ENCODE data around the gene TNKS2.
A peak's percentile ranks its signal among the peaks of the same experiment; 100 is the strongest.
"Not testable (repeated sequence)": the region's sequence is repeated elsewhere in the genome, so short reads cannot be mapped to it uniquely, and the experiment has no call there.

Gene TNKS2

GRCh38 chr10:91797874-91798648 is at the start of gene TNKS2:
TSS of gene TNKS2 (plus strand) at chr10:91798426. CDS start at chr10:91798691, 265 bp downstream.
- DNase-seq (ENCODE audit: extremely low read depth in 1 of 2, low read depth in 1 of 2) = peak; percentile 89 to 90

DNA sequence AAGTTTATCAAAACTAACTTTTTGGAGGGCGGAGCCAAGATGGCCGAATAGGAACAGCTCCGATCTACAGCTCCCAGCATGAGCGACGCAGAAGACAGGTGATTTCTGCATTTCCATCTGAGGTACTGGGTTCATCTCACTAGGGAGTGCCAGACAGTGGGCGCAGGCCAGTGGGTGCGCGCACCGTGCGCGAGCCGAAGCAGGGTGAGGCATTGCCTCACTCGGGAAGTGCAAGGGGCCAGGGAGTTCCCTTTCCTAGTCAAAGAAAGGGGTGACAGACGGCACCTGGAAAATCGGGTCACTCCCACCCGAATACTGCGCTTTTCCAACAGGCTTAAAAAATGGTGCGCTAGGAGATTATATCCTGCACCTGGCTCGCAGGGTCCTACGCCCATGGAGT is 48.6 kb upstream of the TNKS2 start:
- not testable (repeated sequence) for DNase-seq (ENCODE audit: extremely low read depth in 1 of 2, low read depth in 1 of 2)

GRCh38 chr10:91756286-91756685 is 41.9 kb upstream of the TNKS2 start:
- DNase-seq (ENCODE audit: extremely low read depth in 1 of 2, low read depth in 1 of 2) = no peak

DNA sequence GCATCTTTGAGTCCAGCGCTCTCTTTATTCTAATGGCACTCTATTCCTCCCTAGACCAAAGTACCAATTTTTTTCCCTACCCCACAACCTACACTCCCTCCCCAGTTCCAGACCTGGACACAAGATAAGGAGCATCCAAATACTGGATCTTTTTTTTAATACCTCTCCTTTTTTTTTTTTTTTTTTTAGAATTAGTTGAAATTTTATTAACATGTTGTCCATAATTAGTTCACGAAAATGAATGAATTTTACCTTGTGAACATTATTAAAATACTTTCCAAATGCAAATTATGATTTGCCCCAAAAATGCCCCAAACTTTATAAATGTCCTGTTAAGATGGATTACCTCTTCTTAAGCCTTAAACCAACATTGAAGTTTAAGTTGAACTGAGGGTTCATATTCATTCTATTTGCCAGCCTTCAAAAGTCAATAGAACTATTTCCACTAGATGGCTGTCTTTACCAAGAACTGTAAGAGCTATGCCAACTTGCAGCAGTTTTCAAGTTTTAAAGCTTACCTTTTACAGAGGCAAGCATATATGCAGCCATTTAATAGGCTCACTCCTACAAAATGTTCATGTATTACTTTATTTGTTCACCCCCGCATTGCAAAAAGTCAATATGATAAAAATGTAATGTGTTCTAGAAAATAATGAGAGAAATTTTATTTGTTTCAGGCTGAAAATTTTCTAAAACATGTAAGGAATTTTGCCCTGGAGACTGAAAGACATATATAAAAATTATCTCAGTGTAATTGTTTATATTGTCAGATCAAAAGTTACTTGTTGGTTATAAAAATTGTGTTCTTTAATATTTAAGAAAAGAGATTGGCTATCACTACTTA is 39.7 kb upstream of the TNKS2 start:
- no peak for DNase-seq (ENCODE audit: extremely low read depth in 1 of 2, low read depth in 1 of 2)

DNA sequence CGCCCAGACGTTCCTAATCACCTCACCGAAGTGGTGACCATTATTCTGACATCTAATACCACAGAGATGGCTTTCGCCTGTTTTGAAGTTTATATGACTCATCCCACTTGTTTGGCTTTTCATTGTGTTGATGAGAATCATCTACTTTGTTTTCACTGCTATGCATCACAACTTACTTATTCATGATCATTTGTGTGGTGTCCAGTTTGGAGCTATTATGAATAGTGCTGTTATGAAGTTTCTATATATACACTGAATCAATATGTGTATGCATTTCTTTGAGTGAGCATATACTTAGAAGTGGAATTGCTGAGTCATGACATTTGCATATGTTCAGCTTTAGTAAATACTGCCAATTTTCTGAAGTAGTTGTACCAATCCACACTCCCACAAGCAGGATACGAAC is 38.6 kb upstream of the TNKS2 start:
- DNase-seq (ENCODE audit: extremely low read depth in 1 of 2, low read depth in 1 of 2) = no peak

DNA sequence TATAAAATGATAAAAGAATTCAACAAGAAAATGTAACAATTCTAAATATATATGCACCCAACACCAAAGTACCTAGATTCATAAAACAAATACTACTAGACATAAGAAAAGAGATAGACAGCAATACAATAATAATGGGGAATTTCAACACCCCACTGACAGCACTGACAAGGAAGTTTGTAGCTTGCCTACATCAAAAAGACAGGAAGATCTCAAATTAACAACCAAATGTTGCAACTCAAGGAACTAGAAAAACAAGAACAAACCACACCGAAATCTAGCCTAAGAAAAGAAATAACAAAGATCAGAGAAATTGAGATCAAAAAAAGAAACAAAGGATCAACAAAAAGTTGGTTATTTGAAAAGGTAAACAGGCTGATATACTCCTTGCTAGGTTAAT is 36.5 kb upstream of the TNKS2 start:
- DNase-seq (ENCODE audit: extremely low read depth in 1 of 2, low read depth in 1 of 2) = no peak

GRCh38 chr10:91762878-91763277 is 35.3 kb upstream of the TNKS2 start:
- no peak for DNase-seq (ENCODE audit: extremely low read depth in 1 of 2, low read depth in 1 of 2)

GRCh38 chr10:91766676-91767075 is 31.6 kb upstream of the TNKS2 start:
- DNase-seq (ENCODE audit: extremely low read depth in 1 of 2, low read depth in 1 of 2) = no peak

DNA sequence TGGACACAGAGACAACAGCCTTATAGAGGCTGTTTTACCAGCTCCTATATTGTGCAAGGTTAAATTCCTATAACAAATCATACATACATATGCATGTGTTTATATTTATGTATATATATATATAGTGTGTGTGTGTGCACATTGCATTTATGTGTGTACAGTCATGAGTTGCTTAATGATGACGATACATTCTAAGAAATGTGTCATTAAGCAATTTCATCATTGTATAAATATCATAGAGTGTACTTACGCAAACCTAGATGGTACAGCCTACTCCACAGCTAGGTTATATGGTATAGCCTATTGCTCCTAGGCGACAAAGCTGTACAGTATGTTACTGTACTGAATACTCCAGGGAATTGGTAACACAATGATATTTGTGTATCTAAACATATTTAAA is 30.1 kb upstream of the TNKS2 start:
- DNase-seq (ENCODE audit: extremely low read depth in 1 of 2, low read depth in 1 of 2) = no peak

- no peak for DNase-seq (ENCODE audit: extremely low read depth in 1 of 2, low read depth in 1 of 2)
Measured at GRCh38 chr10:91771907-91772306, 26.3 kb upstream of the TNKS2 start.

GRCh38 chr10:91772461-91772860 is 25.8 kb upstream of the TNKS2 start:
- DNase-seq (ENCODE audit: extremely low read depth in 1 of 2, low read depth in 1 of 2) = no peak

- DNase-seq (ENCODE audit: extremely low read depth in 1 of 2, low read depth in 1 of 2) = no peak
Measured at GRCh38 chr10:91772869-91773268, 25.4 kb upstream of the TNKS2 start.

- no peak for DNase-seq (ENCODE audit: extremely low read depth in 1 of 2, low read depth in 1 of 2)
Measured at GRCh38 chr10:91774571-91774970, 23.7 kb upstream of the TNKS2 start.

GRCh38 chr10:91775731-91776130 is 22.5 kb upstream of the TNKS2 start:
- no peak for DNase-seq (ENCODE audit: extremely low read depth in 1 of 2, low read depth in 1 of 2)

- DNase-seq (ENCODE audit: extremely low read depth in 1 of 2, low read depth in 1 of 2) = no peak
Measured at GRCh38 chr10:91776266-91776665, 22.0 kb upstream of the TNKS2 start.

DNA sequence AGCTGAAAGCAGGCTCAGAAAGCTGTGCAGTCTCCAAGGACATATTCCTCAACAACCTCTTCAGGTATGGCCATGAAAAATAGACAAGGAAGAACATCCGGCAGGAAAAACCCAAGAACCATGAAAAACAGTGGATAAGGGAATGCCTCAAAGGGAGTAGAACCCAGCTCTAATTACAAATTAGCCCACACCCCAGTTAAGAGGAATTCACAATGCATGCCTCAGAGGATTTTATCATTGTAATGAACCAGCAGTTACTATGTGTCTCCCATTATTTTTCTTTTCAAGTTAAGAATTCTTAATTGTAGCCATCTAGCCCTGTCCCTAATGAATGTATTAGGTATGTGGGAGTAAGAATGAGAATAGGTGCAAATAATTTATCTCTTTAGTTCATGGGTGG is 19.7 kb upstream of the TNKS2 start:
- no peak for DNase-seq (ENCODE audit: extremely low read depth in 1 of 2, low read depth in 1 of 2)

GRCh38 chr10:91779011-91779605 is 19.1 kb upstream of the TNKS2 start:
- no peak for DNase-seq (ENCODE audit: extremely low read depth in 1 of 2, low read depth in 1 of 2)

DNA sequence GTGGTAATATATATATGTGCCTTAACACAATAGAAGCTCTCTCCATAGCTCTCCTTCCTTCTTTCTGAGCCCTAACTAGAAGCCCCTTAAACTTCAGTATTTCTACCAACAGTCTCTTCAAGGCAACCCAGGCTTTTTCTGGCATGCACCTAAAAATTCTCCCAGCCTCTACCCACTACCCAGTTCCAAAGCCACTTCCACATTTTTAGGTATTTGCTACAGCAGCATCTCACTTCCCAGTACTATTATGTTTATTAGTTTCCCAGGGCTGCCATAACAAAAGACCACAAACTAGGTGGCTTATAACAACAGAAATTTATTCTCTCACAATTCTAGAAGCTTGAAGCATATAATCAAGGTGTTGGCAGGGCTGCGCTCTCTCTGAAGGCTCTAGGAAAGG is 15.7 kb upstream of the TNKS2 start:
- DNase-seq (ENCODE audit: extremely low read depth in 1 of 2, low read depth in 1 of 2) = no peak

DNA sequence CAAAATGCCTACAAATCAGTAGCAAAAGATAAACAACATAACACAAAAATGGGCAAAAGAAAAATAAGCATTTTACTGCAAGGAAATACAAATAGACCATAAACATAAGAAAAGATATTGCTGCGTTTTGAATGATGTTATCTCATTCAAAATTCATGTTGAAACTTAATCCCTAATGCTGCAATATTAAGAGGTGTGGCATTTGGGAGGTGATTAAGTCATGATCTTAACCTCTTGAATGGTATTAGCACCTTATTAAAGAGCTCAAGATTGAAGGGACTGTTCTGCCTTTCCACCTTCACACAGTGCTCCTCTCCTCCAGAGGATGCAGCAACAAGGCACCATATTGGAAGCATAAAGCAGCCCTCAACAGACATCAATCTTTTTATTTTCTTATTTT is 12.4 kb upstream of the TNKS2 start:
- DNase-seq (ENCODE audit: extremely low read depth in 1 of 2, low read depth in 1 of 2) = no peak

DNA sequence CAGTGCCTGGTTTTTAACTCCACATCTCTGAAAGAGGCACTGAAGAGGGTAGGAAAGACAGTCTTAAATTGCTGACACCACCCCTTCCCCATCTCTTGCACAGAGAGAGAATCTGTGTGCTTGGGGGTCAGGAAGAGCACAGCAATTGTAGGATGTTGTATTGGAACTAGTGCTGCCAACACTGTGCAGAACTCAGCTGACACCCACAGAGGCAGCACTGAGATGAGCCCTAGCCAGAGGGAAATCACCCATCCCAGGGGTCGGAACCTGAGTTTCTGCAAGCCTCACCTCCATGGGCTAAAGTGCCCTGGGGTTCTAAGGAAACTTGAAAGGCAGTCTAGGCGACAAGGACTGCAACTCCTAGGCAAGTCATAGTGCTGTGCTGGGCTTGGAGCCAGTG is 11.0 kb upstream of the TNKS2 start:
- no peak for DNase-seq (ENCODE audit: extremely low read depth in 1 of 2, low read depth in 1 of 2)

GRCh38 chr10:91787810-91788209 is 10.4 kb upstream of the TNKS2 start:
- DNase-seq (ENCODE audit: extremely low read depth in 1 of 2, low read depth in 1 of 2) = no peak

DNA sequence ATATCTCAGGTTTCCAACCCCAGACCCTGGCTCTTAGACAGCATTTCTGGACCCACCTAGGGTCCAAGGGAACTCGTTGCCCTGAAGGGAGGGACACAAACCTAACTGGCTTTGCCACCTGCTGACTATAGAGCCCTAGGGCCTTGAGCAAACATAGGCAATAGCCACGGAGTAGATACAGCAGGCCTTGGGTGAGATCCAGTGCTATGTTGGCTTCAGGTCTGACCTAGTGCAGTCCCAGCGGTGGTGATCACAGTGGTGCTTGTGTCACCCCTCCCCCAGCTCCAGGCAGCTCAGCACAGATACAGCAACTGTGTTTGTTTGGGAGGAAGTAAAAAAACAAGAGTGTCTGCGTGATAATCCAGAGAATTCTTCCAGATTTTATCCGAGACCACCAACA is 9.7 kb upstream of the TNKS2 start:
- DNase-seq (ENCODE audit: extremely low read depth in 1 of 2, low read depth in 1 of 2) = no peak
